Ishikawa (cell line): ENCODE results near the gene SMIM28.

Experiments
- CEBPB ChIP-seq: IDR thresholded peaks from 2 replicates; pipeline ENCODE4 v1.6.1; 2012
- CREB1 ChIP-seq: IDR thresholded peaks from 2 replicates; pipeline ENCODE4 v1.6.1; 2012; ENCODE audit warnings: low read depth
- EGR1 ChIP-seq: IDR thresholded peaks from 2 replicates; pipeline ENCODE4 v1.6.1; 2012
- EP300 ChIP-seq: IDR thresholded peaks from 2 replicates; pipeline ENCODE4 v1.6.1; 2012; ENCODE audit warnings: borderline replicate concordance
- FOXM1 ChIP-seq: IDR thresholded peaks from 2 replicates; pipeline ENCODE4 v1.6.1; 2012; ENCODE audit warnings: low read depth, borderline replicate concordance
- NFIC ChIP-seq: IDR thresholded peaks from 2 replicates; pipeline ENCODE4 v1.6.1; 2012
- RAD21 ChIP-seq: IDR thresholded peaks from 2 replicates; pipeline ENCODE4 v1.6.1; 2012; ENCODE audit warnings: low read depth
- TAF1 ChIP-seq: IDR thresholded peaks from 2 replicates; pipeline ENCODE4 v1.6.1; 2012; ENCODE audit warnings: low read depth, mild to moderate bottlenecking
- TCF12 ChIP-seq: IDR thresholded peaks from 2 replicates; pipeline ENCODE4 v1.6.1; 2012; ENCODE audit warnings: low read depth
- TEAD4 ChIP-seq: IDR thresholded peaks from 2 replicates; pipeline ENCODE4 v1.6.1; 2012
- YY1 ChIP-seq: IDR thresholded peaks from 2 replicates; pipeline ENCODE4 v1.6.1; 2012; ENCODE audit warnings: low read depth
- TF ChIP-seq, protein P1 (sequence below): IDR thresholded peaks from 2 replicates; pipeline ENCODE4 v1.6.1; 2012; ENCODE audit warnings: low read depth, mild to moderate bottlenecking
- TF ChIP-seq, protein P2 (sequence below): IDR thresholded peaks from 2 replicates; pipeline ENCODE4 v1.6.1; 2012

DNA sequence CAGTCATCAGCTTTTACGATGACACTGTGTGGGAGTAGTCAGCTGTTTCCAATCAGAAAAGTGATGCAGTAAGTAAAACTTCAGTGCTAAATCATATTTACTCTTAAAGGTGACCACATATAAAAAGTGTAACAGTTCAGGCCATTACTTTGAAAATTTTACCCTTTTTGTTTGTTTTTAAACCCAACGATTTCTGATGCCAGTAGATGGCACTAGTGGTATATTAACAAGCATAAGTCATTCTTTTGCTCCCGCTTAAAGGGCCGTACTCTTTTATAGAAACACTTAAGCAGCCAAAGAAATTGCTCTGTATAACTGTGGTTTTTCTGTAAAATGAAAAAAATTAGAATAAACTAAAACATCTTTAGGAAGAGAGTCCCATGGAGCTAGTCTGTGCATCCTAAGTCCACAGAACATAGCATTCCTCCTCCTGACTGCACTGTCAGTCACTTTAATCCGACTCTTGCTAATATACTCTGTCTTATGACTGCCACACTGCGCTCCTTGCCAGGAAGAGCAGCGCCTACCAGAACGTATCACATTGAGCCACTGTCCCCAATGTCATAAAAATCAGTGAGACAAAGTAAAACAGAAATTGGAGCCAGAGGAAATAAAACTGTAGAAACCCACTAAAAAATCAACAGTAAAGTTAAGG lies 51.4 kb downstream of the SMIM28 start:
- TF ChIP-seq RAD21 (peak; percentile 77), TCF12 (no peak), EP300 (no peak), TAF1 (no peak), YY1 (no peak), CEBPB (no peak), FOXM1 (0 out of 2 replicates have a peak, but pooled peaks have one; percentile 27), TEAD4 (no peak), NFIC (no peak), EGR1 (no peak), CREB1 (no peak)
- TF ChIP-seq, protein P1, sequence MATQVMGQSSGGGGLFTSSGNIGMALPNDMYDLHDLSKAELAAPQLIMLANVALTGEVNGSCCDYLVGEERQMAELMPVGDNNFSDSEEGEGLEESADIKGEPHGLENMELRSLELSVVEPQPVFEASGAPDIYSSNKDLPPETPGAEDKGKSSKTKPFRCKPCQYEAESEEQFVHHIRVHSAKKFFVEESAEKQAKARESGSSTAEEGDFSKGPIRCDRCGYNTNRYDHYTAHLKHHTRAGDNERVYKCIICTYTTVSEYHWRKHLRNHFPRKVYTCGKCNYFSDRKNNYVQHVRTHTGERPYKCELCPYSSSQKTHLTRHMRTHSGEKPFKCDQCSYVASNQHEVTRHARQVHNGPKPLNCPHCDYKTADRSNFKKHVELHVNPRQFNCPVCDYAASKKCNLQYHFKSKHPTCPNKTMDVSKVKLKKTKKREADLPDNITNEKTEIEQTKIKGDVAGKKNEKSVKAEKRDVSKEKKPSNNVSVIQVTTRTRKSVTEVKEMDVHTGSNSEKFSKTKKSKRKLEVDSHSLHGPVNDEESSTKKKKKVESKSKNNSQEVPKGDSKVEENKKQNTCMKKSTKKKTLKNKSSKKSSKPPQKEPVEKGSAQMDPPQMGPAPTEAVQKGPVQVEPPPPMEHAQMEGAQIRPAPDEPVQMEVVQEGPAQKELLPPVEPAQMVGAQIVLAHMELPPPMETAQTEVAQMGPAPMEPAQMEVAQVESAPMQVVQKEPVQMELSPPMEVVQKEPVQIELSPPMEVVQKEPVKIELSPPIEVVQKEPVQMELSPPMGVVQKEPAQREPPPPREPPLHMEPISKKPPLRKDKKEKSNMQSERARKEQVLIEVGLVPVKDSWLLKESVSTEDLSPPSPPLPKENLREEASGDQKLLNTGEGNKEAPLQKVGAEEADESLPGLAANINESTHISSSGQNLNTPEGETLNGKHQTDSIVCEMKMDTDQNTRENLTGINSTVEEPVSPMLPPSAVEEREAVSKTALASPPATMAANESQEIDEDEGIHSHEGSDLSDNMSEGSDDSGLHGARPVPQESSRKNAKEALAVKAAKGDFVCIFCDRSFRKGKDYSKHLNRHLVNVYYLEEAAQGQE = no peak
- TF ChIP-seq, protein P2, sequence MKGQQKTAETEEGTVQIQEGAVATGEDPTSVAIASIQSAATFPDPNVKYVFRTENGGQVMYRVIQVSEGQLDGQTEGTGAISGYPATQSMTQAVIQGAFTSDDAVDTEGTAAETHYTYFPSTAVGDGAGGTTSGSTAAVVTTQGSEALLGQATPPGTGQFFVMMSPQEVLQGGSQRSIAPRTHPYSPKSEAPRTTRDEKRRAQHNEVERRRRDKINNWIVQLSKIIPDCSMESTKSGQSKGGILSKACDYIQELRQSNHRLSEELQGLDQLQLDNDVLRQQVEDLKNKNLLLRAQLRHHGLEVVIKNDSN = no peak
